K562 (cell line): ENCODE results near the gene LTBR. TPM values are rescaled to one million over a fixed set of nuclear protein-coding genes. Genes with fewer than 3 reads are reported as not detected.

Experiments used
- CBFA2T3 ChIP-seq: fragments of 450-650 bp; IDR thresholded peaks from 2 replicates; pipeline ENCODE4 v1.6.1; 2017
- CC2D1A ChIP-seq: fragments of 450-650 bp; IDR thresholded peaks from 2 replicates; pipeline ENCODE4 v1.6.1; 2017; ENCODE audit warnings: mild to moderate bottlenecking
- DMBX1 ChIP-seq: fragments of 250-450 bp; sonication (Bioruptor Pico); IDR thresholded peaks from 2 replicates; pipeline ENCODE4 v1.8.0; 2022; ENCODE audit warnings: inconsistent platforms, mild to moderate bottlenecking, moderate library complexity, borderline replicate concordance
- FOXJ2 ChIP-seq: fragments of 200-800 bp; sonication (Bioruptor generic); IDR thresholded peaks from 2 replicates; pipeline ENCODE4 v1.6.1; 2016; ENCODE audit warnings: missing genetic modification characterization, missing compliant biosample characterization
- HLTF ChIP-seq: fragments of 450-650 bp; IDR thresholded peaks from 2 replicates; pipeline ENCODE4 v1.6.1; 2016
- RBBP5 ChIP-seq: fragments of 200-600 bp; sonication (generic); IDR thresholded peaks from 2 replicates; pipeline ENCODE4 v1.6.1; 2012; ENCODE audit warnings: borderline replicate concordance, mild to moderate bottlenecking, low read length, control low read depth, inconsistent platforms; ENCODE audit not compliant: insufficient read depth, poor library complexity, severe bottlenecking
- TEAD4 ChIP-seq, 2 experiments: sonication (generic) in 1 of 2; formaldehyde crosslinking in 1 of 2; IDR thresholded peaks; 2 replicates each; pipeline versions ENCODE4 v1.6.1 to v1.8.0; 2012 to 2022; ENCODE audit warnings: borderline replicate concordance in 1 of 2, inconsistent platforms in 1 of 2, low read length in 1 of 2, mild to moderate bottlenecking in 1 of 2, missing genetic modification reagents in 1 of 2
- THAP7 ChIP-seq: fragments of 250-450 bp; sonication (Bioruptor Pico); IDR thresholded peaks from 2 replicates; pipeline ENCODE4 v1.5.0; 2021
- TOE1 ChIP-seq, 2 experiments: fragments of 450-650 bp in 1 of 2; sonication (generic) in 1 of 2; formaldehyde crosslinking in 1 of 2; IDR thresholded peaks; 2 replicates each; pipeline versions ENCODE4 v1.7.1 to v1.8.0; 2016 to 2022; ENCODE audit warnings: borderline replicate concordance in 2 of 2, mild to moderate bottlenecking in 2 of 2, antibody characterized with exemption in 1 of 2, inconsistent platforms in 1 of 2, low read depth in 1 of 2, missing genetic modification reagents in 1 of 2, moderate library complexity in 1 of 2
- ZNF140 ChIP-seq: fragments of 250-450 bp; sonication (Bioruptor Pico); IDR thresholded peaks from 2 replicates; pipeline ENCODE4 v1.8.0; 2021; ENCODE audit warnings: moderate library complexity, mild to moderate bottlenecking, inconsistent platforms
- ZNF184 ChIP-seq: sonication (generic); formaldehyde crosslinking; IDR thresholded peaks from 2 replicates; pipeline ENCODE4 v1.5.0; 2020; ENCODE audit warnings: missing genetic modification reagents
- ZNF584 ChIP-seq: fragments of 200-800 bp; sonication (Bioruptor generic); IDR thresholded peaks from 2 replicates; pipeline ENCODE4 v1.6.1; 2016; ENCODE audit warnings: low read depth, mild to moderate bottlenecking, missing genetic modification characterization, missing compliant biosample characterization
- polyA plus RNA-seq, 8 experiments: library from polyadenylated mRNA; depleted of rRNA in 4 of 8; stranded (reverse) in 5 of 8; unstranded in 3 of 8; fragments of >200 nt; fragmentation: Nextera tagmentation in 2 of 8; fragmentation: Illumina TruSeq in 1 of 8; extraction: Ambion mirVana in 2 of 8; extraction: Trizol in 1 of 8; gene quantifications; 2 replicates each; pipeline versions ENCODE4 v1.2.1 to v1.2.3, GENCODE V29; 2011 to 2014; ENCODE audit warnings: inconsistent platforms in 1 of 8, missing spikeins in 1 of 8
- total RNA-seq, 7 experiments: library from RNA; depleted of rRNA in 6 of 7; stranded (reverse); fragments of >200 nt in 6 of 7; fragmentation: Illumina TruSeq in 2 of 7; extraction: Trizol in 2 of 7; gene quantifications; 2 replicates each; pipeline versions ENCODE4 v1.2.1 to v1.2.3, GENCODE V29; 2011 to 2021; ENCODE audit warnings: low replicate concordance in 1 of 7
- TF ChIP-seq, protein P1 (sequence below), 2 experiments: IDR thresholded peaks; 2 replicates each; pipeline ENCODE4 v1.6.1; 2011; ENCODE audit warnings: borderline replicate concordance in 1 of 2, control low read depth in 1 of 2, low read depth in 1 of 2, low read length in 1 of 2, mild to moderate bottlenecking in 1 of 2, mixed read lengths in 1 of 2, moderate library complexity in 1 of 2; ENCODE audit not compliant: insufficient read depth in 1 of 2, insufficient read length in 1 of 2, poor library complexity in 1 of 2, severe bottlenecking in 1 of 2; ENCODE audit errors: extremely low read depth in 1 of 2
- TF ChIP-seq, protein P2 (sequence below): sonication (generic); IDR thresholded peaks from 2 replicates; pipeline ENCODE4 v1.6.1; 2016
- TF ChIP-seq, protein P3 (sequence below): fragments of 450-650 bp; formaldehyde crosslinking; IDR thresholded peaks from 2 replicates; pipeline ENCODE4 v1.4.0; 2020; ENCODE audit warnings: mild to moderate bottlenecking, moderate library complexity
- TF ChIP-seq, protein P4 (sequence below): sonication (generic); formaldehyde crosslinking; IDR thresholded peaks from 2 replicates; pipeline ENCODE4 v1.8.1; 2023; ENCODE audit warnings: mild to moderate bottlenecking, missing genetic modification reagents
- TF ChIP-seq, protein P5 (sequence below): fragments of 250-450 bp; sonication (Bioruptor Pico); IDR thresholded peaks from 2 replicates; pipeline ENCODE4 v1.5.0; 2022; ENCODE audit warnings: mild to moderate bottlenecking

LTBR gene
- total and polyA plus RNA-seq, 9 of the 15 experiments (the other 6 are each of a cell fraction or from before 2014, with no cell fraction given): 0.96 to 69.0 (median 35.3) TPM

GRCh38 chr12:6430124-6430989 lies 46.4 kb downstream of the LTBR start (continued):
- TF ChIP-seq, protein P1, sequence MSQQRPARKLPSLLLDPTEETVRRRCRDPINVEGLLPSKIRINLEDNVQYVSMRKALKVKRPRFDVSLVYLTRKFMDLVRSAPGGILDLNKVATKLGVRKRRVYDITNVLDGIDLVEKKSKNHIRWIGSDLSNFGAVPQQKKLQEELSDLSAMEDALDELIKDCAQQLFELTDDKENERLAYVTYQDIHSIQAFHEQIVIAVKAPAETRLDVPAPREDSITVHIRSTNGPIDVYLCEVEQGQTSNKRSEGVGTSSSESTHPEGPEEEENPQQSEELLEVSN (IDR thresholded peaks at IDR 0.05; ENCODE audit: borderline replicate concordance in 1 of 2, extremely low read depth in 1 of 2, insufficient read depth in 1 of 2, insufficient read length in 1 of 2, low read depth in 1 of 2, low read length in 1 of 2, poor library complexity in 1 of 2, severe bottlenecking in 1 of 2): peak in 1 of 2 experiments; percentile 35
- TF ChIP-seq, protein P2, sequence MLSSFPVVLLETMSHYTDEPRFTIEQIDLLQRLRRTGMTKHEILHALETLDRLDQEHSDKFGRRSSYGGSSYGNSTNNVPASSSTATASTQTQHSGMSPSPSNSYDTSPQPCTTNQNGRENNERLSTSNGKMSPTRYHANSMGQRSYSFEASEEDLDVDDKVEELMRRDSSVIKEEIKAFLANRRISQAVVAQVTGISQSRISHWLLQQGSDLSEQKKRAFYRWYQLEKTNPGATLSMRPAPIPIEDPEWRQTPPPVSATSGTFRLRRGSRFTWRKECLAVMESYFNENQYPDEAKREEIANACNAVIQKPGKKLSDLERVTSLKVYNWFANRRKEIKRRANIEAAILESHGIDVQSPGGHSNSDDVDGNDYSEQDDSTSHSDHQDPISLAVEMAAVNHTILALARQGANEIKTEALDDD: no peak
- TF ChIP-seq THAP7 (CRISPR knock-in tag) (no peak), CBFA2T3 (peak; percentile 61), FOXJ2 (tag) (no peak), TOE1 (IDR thresholded peaks at IDR 0.05; ENCODE audit: borderline replicate concordance) (peak; percentile 49; the same call in 1 of the 2 replicates), TOE1 (CRISPR knock-in tag; IDR thresholded peaks at IDR 0.05; ENCODE audit: borderline replicate concordance, low read depth) (no peak), ZNF584 (CRISPR knock-in tag) (no peak), CC2D1A (no peak), ZNF140 (no peak), DMBX1 (CRISPR knock-in tag) (no peak), TEAD4 (IDR thresholded peaks at IDR 0.05; ENCODE audit: low read length) (peak; percentile 59; the same call in 1 of the 2 replicates), TEAD4 (CRISPR knock-in tag; IDR thresholded peaks at IDR 0.05; ENCODE audit: borderline replicate concordance) (no peak), HLTF (no peak), RBBP5 (peak; percentile 54), ZNF184 (CRISPR knock-in tag) (no peak)
- TF ChIP-seq, protein P3, sequence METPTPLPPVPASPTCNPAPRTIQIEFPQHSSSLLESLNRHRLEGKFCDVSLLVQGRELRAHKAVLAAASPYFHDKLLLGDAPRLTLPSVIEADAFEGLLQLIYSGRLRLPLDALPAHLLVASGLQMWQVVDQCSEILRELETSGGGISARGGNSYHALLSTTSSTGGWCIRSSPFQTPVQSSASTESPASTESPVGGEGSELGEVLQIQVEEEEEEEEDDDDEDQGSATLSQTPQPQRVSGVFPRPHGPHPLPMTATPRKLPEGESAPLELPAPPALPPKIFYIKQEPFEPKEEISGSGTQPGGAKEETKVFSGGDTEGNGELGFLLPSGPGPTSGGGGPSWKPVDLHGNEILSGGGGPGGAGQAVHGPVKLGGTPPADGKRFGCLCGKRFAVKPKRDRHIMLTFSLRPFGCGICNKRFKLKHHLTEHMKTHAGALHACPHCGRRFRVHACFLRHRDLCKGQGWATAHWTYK (CRISPR knock-in tag): no peak
- TF ChIP-seq, protein P4, sequence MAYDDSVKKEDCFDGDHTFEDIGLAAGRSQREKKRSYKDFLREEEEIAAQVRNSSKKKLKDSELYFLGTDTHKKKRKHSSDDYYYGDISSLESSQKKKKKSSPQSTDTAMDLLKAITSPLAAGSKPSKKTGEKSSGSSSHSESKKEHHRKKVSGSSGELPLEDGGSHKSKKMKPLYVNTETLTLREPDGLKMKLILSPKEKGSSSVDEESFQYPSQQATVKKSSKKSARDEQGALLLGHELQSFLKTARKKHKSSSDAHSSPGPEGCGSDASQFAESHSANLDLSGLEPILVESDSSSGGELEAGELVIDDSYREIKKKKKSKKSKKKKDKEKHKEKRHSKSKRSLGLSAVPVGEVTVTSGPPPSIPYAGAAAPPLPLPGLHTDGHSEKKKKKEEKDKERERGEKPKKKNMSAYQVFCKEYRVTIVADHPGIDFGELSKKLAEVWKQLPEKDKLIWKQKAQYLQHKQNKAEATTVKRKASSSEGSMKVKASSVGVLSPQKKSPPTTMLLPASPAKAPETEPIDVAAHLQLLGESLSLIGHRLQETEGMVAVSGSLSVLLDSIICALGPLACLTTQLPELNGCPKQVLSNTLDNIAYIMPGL: no peak
- TF ChIP-seq, protein P5, sequence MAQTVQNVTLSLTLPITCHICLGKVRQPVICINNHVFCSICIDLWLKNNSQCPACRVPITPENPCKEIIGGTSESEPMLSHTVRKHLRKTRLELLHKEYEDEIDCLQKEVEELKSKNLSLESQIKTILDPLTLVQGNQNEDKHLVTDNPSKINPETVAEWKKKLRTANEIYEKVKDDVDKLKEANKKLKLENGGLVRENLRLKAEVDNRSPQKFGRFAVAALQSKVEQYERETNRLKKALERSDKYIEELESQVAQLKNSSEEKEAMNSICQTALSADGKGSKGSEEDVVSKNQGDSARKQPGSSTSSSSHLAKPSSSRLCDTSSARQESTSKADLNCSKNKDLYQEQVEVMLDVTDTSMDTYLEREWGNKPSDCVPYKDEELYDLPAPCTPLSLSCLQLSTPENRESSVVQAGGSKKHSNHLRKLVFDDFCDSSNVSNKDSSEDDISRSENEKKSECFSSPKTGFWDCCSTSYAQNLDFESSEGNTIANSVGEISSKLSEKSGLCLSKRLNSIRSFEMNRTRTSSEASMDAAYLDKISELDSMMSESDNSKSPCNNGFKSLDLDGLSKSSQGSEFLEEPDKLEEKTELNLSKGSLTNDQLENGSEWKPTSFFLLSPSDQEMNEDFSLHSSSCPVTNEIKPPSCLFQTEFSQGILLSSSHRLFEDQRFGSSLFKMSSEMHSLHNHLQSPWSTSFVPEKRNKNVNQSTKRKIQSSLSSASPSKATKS (CRISPR knock-in tag): no peak
